Central memory CD8-positive, alpha-beta T cell (primary cell): ENCODE measurements around the gene CLCA4.
"Not testable (repeated sequence)": the region's sequence is repeated elsewhere in the genome, so short reads cannot be mapped to it uniquely, and the experiment has no call there.

Experiments used
- ATAC-seq: fragments of 150-1000 bp; cut with Tn5 transposase; replicated peaks from 2 replicates; pipeline ENCODE4 v1.10.0; 2022; ENCODE audit warnings: mild to moderate bottlenecking, moderate FRiP score, moderate number of reproducible peaks; ENCODE audit not compliant: poor library complexity, severe bottlenecking; ENCODE audit errors: extremely low read depth
- DNase-seq, 2 donors: peaks; one replicate each; pipeline ENCODE4 v3.0.0; 2021; ENCODE audit warnings: low spot score in 2 of 2
- H3K27ac Mint-ChIP-seq: one replicate; pipeline ENCODE4 v1.8.0; 2022; ENCODE audit warnings: low read depth, mild to moderate bottlenecking, moderate library complexity, mixed read lengths
- H3K27me3 Mint-ChIP-seq: one replicate; pipeline ENCODE4 v1.8.0; 2022; ENCODE audit warnings: mixed read lengths
- H3K36me3 Mint-ChIP-seq: one replicate; pipeline ENCODE4 v1.8.0; 2022; ENCODE audit warnings: mild to moderate bottlenecking, moderate library complexity, mixed read lengths; ENCODE audit not compliant: insufficient read depth
- H3K4me1 Mint-ChIP-seq: one replicate; pipeline ENCODE4 v1.8.0; 2022; ENCODE audit warnings: mixed read lengths
- H3K4me3 Mint-ChIP-seq: one replicate; pipeline ENCODE4 v1.8.0; 2022; ENCODE audit warnings: mild to moderate bottlenecking, moderate library complexity, mixed read lengths
- H3K9me3 Mint-ChIP-seq: one replicate; pipeline ENCODE4 v1.8.0; 2022; ENCODE audit warnings: mixed read lengths

Gene CLCA4

GRCh38 chr1:86546787-86547221 is at the start of gene CLCA4:
Gene CLCA4, plus strand, starts transcription at chr1:86547078. Its CDS starts 42 bp downstream, at chr1:86547120.
- Mint-ChIP-seq H3K27ac (no peak within 1 kb of the TSS), H3K4me1 (no peaks in the 10 kb centered on the region), H3K27me3 (peaks cover 33% of the 10 kb centered on the region), H3K36me3 (no peaks in the 10 kb centered on the region), H3K9me3 (no peaks in the 10 kb centered on the region), H3K4me3 (no peak within 1 kb of the TSS)
- no peak for ATAC-seq
- DNase-seq: no peak

GRCh38 chr1:86498281-86498680 is 48.6 kb upstream of the CLCA4 start:
- H3K4me1 Mint-ChIP-seq: peaks cover 7% of the 10 kb centered on the region
- H3K9me3 Mint-ChIP-seq: no peaks in the 10 kb centered on the region
- H3K27ac Mint-ChIP-seq: no peak overlapping the region

GRCh38 chr1:86499987-86500593 is 46.8 kb upstream of the CLCA4 start:
- Mint-ChIP-seq H3K4me1 (peaks cover 7% of the 10 kb centered on the region), H3K36me3 (peaks cover 1% of the 10 kb centered on the region), H3K4me3 (no peak overlapping the region), H3K9me3 (no peaks in the 10 kb centered on the region), H3K27me3 (peaks cover 40% of the 10 kb centered on the region), H3K27ac (no peak overlapping the region)
- no peak for DNase-seq
- ATAC-seq: peak; percentile 37

More at GRCh38 chr1:86498281-86498680, 48.6 kb upstream of the CLCA4 start:
- DNase-seq (no peak), ATAC-seq (no peak)
- Mint-ChIP-seq H3K36me3 (peaks cover 1% of the 10 kb centered on the region), H3K27me3 (peaks cover 36% of the 10 kb centered on the region), H3K4me3 (no peak overlapping the region)

GRCh38 chr1:86500714-86501113 is 46.2 kb upstream of the CLCA4 start:
- no peak overlapping the region for H3K4me3 Mint-ChIP-seq
- no peak for ATAC-seq
- peaks cover 1% of the 10 kb centered on the region for H3K36me3 Mint-ChIP-seq
- H3K27me3 Mint-ChIP-seq: peaks cover 36% of the 10 kb centered on the region
- H3K27ac Mint-ChIP-seq: no peak overlapping the region
- peaks cover 7% of the 10 kb centered on the region for H3K4me1 Mint-ChIP-seq
- no peak for DNase-seq
- no peaks in the 10 kb centered on the region for H3K9me3 Mint-ChIP-seq

GRCh38 chr1:86502125-86502646 is 44.7 kb upstream of the CLCA4 start:
- peaks cover 24% of the 10 kb centered on the region for H3K27me3 Mint-ChIP-seq
- peak; percentile 60 for ATAC-seq
- H3K36me3 Mint-ChIP-seq, H3K9me3 Mint-ChIP-seq, H3K4me1 Mint-ChIP-seq, H3K27ac Mint-ChIP-seq, DNase-seq: not testable (repeated sequence)
- H3K4me3 Mint-ChIP-seq: peak overlapping the region; percentile 74

GRCh38 chr1:86502721-86503405 is 44.0 kb upstream of the CLCA4 start:
- no peak for DNase-seq
- Mint-ChIP-seq H3K27me3 (peaks cover 26% of the 10 kb centered on the region), H3K27ac (no peak overlapping the region), H3K4me3 (peak overlapping the region; percentile 74), H3K36me3 (no peaks in the 10 kb centered on the region), H3K9me3 (no peaks in the 10 kb centered on the region), H3K4me1 (peaks cover 7% of the 10 kb centered on the region)
- ATAC-seq: no peak

GRCh38 chr1:86503406-86504136 is 43.3 kb upstream of the CLCA4 start:
- H3K27me3 Mint-ChIP-seq: peaks cover 26% of the 10 kb centered on the region
- H3K36me3 Mint-ChIP-seq: no peaks in the 10 kb centered on the region
- no peak overlapping the region for H3K4me3 Mint-ChIP-seq
- ATAC-seq (no peak), DNase-seq (no peak)
- H3K9me3 Mint-ChIP-seq: no peaks in the 10 kb centered on the region
- peaks cover 7% of the 10 kb centered on the region for H3K4me1 Mint-ChIP-seq
- no peak overlapping the region for H3K27ac Mint-ChIP-seq

GRCh38 chr1:86504137-86504479 is 42.8 kb upstream of the CLCA4 start:
- Mint-ChIP-seq H3K27me3 (peaks cover 26% of the 10 kb centered on the region), H3K27ac (no peak overlapping the region), H3K36me3 (no peaks in the 10 kb centered on the region), H3K4me3 (no peak overlapping the region), H3K9me3 (no peaks in the 10 kb centered on the region), H3K4me1 (peaks cover 7% of the 10 kb centered on the region)
- DNase-seq: no peak
- no peak for ATAC-seq

GRCh38 chr1:86504895-86505563 is 41.8 kb upstream of the CLCA4 start:
- Mint-ChIP-seq H3K4me3 (no peak overlapping the region), H3K9me3 (no peaks in the 10 kb centered on the region), H3K36me3 (no peaks in the 10 kb centered on the region), H3K27me3 (peaks cover 33% of the 10 kb centered on the region), H3K27ac (no peak overlapping the region), H3K4me1 (peaks cover 7% of the 10 kb centered on the region)
- ATAC-seq: no peak
- no peak for DNase-seq

- Mint-ChIP-seq H3K9me3 (no peaks in the 10 kb centered on the region), H3K4me1 (peaks cover 7% of the 10 kb centered on the region), H3K36me3 (no peaks in the 10 kb centered on the region), H3K27ac (no peak overlapping the region), H3K4me3 (no peak overlapping the region), H3K27me3 (peaks cover 33% of the 10 kb centered on the region)
- DNase-seq: no peak
- no peak for ATAC-seq
Observed at GRCh38 chr1:86505564-86505902, 41.3 kb upstream of the CLCA4 start.

- Mint-ChIP-seq H3K27me3 (peaks cover 33% of the 10 kb centered on the region), H3K27ac (no peak overlapping the region), H3K4me3 (no peak overlapping the region), H3K9me3 (no peaks in the 10 kb centered on the region), H3K36me3 (no peaks in the 10 kb centered on the region), H3K4me1 (no peaks in the 10 kb centered on the region)
- DNase-seq (no peak), ATAC-seq (no peak)
Observed at GRCh38 chr1:86507935-86508582, 38.8 kb upstream of the CLCA4 start.

- ATAC-seq: no peak
Observed at GRCh38 chr1:86508583-86508969, 38.3 kb upstream of the CLCA4 start.

More at GRCh38 chr1:86508583-86508969, 38.3 kb upstream of the CLCA4 start:
- H3K36me3 Mint-ChIP-seq: no peaks in the 10 kb centered on the region
- H3K4me1 Mint-ChIP-seq: no peaks in the 10 kb centered on the region
- no peak overlapping the region for H3K4me3 Mint-ChIP-seq
- H3K9me3 Mint-ChIP-seq: no peaks in the 10 kb centered on the region
- no peak for DNase-seq
- H3K27ac Mint-ChIP-seq: no peak overlapping the region
- peaks cover 28% of the 10 kb centered on the region for H3K27me3 Mint-ChIP-seq
